ENCODE results near the gene DPF3. TPM values are rescaled to one million over a fixed set of nuclear protein-coding genes. Genes with fewer than 3 reads are reported as not detected.

DPF3 gene
- polyA plus RNA-seq, 1 donor: 3.5 TPM

DNA sequence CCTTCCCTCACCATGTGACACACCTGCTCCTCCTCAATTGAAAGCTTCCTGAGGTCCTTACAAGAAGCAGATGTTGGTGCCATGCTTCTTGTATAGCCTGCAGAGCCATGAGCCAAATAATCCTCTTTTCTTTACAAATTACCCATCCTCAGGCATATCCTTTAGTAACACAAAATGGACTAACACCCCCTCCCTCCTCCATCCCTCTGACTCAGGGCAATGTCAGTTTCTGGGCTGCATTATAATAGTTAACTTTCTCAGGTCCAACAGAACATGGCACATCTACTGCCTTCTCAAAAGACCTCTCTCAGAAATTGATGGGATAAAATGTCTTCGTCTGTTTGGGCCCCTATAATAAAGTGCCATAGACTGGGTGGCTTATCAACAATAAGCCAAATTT is 287.0 kb downstream of the DPF3 start:
- Histone ChIP-seq H3K27ac (ENCODE audit: low read length) (no peak overlapping the region), H3K4me3 (ENCODE audit: low read length) (no peak overlapping the region), H3K27me3 (ENCODE audit: control insufficient read depth, insufficient read depth, low read length) (peaks cover 6% of the 10 kb centered on the region), H3K36me3 (ENCODE audit: control insufficient read depth, insufficient read depth, low read length) (no peaks in the 10 kb centered on the region), H3K9me3 (ENCODE audit: control insufficient read depth, low read depth, low read length) (no peaks in the 10 kb centered on the region), H3K4me1 (ENCODE audit: control insufficient read depth, insufficient read depth, low read length) (no peaks in the 10 kb centered on the region)
- no peak for DNase-seq
- no CpG with 5 or more reads among the region's 1 CpG for WGBS (ENCODE audit: insufficient coverage, low lambda C conversion rate)

DNA sequence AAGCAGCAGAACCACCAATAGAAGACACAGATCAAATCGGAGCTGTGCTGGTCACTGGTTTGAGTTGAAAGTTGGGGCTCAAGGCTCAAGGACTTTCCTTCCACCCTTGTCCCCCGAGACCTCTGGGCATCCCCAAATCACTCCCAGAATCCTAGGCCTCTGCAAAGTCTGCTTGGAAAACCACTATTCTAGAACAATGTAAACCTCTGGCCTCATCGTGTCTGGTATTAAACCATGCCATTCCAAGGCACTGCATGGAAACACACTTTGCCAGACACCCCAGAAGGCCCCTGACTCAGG is 288.0 kb downstream of the DPF3 start:
- H3K9me3 ChIP-seq (ENCODE audit: control insufficient read depth, low read depth, low read length): no peaks in the 10 kb centered on the region
- H3K27ac ChIP-seq (ENCODE audit: low read length): no peak overlapping the region
- H3K4me1 ChIP-seq (ENCODE audit: control insufficient read depth, insufficient read depth, low read length): no peaks in the 10 kb centered on the region
- H3K4me3 ChIP-seq (ENCODE audit: low read length): no peak overlapping the region
- no peaks in the 10 kb centered on the region for H3K36me3 ChIP-seq (ENCODE audit: control insufficient read depth, insufficient read depth, low read length)
- WGBS (ENCODE audit: insufficient coverage, low lambda C conversion rate): no CpG with 5 or more reads among the region's 3 CpGs
- peaks cover 6% of the 10 kb centered on the region for H3K27me3 ChIP-seq (ENCODE audit: control insufficient read depth, insufficient read depth, low read length)
- DNase-seq: no peak

DNA sequence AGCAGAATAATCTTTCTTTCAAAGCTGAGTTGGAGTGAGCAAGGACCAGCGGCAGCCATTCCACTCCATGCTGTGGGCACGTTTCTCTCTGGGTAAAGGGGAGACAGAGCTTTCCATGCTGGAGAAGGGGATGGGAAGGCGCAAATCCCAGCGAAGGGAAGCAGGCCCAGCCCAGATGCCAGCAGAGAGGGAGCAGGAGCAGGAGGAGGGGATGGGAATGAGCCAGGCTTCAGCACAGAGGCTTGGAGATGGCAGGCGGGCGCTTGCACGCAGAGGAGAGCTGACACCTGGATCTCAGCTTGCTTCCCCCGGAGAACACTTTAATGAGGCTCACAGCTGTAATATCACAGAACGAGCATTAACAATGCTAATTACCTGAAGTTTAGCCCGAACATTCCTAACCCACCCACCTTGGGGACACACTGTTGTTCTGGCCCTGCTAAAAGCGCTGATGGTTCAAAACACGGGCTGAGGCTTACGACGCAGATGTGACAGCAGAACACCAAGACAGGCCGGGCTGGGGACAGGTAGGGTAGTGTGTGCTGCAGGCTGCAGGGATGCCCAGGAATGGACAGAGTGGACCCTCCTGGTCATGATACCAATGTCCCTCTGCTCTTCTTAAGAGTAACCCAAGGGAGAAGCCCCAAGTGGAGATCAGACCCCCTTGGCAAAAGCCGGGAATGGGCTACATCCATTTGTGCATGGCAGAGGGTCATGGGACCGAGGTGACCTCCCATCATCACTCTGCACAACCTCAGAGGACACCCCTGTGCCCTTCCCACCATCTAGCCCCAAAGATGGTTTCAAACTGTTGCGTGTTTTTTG is 288.6 kb downstream of the DPF3 start:
- H3K4me3 ChIP-seq (ENCODE audit: low read length): no peak overlapping the region
- no peaks in the 10 kb centered on the region for H3K4me1 ChIP-seq (ENCODE audit: control insufficient read depth, insufficient read depth, low read length)
- H3K27ac ChIP-seq (ENCODE audit: low read length): no peak overlapping the region
- H3K27me3 ChIP-seq (ENCODE audit: control insufficient read depth, insufficient read depth, low read length): peaks cover 6% of the 10 kb centered on the region
- DNase-seq: no peak
- no peaks in the 10 kb centered on the region for H3K9me3 ChIP-seq (ENCODE audit: control insufficient read depth, low read depth, low read length)
- no peaks in the 10 kb centered on the region for H3K36me3 ChIP-seq (ENCODE audit: control insufficient read depth, insufficient read depth, low read length)
- WGBS (ENCODE audit: insufficient coverage, low lambda C conversion rate): 80% methylated on average over 2 of the region's 18 CpGs

DNA sequence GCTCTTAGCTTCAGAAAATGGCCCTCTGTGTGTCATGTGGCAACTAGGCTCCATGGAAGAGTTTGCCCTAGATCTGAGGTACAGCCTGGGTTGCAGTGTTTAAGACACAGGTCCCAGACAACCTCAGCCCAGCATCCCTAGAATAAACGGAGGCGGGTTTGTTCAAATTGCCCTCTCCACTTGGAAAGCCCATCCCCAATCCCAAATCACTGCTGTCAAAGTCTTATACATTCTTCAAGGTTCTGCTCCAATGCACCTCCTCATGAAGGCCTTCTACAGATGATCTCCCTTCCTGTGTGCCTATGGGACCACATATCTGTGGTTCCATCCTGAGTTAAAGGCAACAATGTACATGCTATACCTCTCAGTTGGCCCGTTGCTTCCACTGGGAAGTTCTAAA is 289.8 kb downstream of the DPF3 start:
- no peak for DNase-seq
- WGBS (ENCODE audit: insufficient coverage, low lambda C conversion rate): no CpG with 5 or more reads among the region's 3 CpGs
- Histone ChIP-seq H3K36me3 (ENCODE audit: control insufficient read depth, insufficient read depth, low read length) (no peaks in the 10 kb centered on the region), H3K27me3 (ENCODE audit: control insufficient read depth, insufficient read depth, low read length) (peaks cover 6% of the 10 kb centered on the region), H3K4me3 (ENCODE audit: low read length) (no peak overlapping the region), H3K27ac (ENCODE audit: low read length) (no peak overlapping the region), H3K4me1 (ENCODE audit: control insufficient read depth, insufficient read depth, low read length) (no peaks in the 10 kb centered on the region), H3K9me3 (ENCODE audit: control insufficient read depth, low read depth, low read length) (no peaks in the 10 kb centered on the region)

DNA sequence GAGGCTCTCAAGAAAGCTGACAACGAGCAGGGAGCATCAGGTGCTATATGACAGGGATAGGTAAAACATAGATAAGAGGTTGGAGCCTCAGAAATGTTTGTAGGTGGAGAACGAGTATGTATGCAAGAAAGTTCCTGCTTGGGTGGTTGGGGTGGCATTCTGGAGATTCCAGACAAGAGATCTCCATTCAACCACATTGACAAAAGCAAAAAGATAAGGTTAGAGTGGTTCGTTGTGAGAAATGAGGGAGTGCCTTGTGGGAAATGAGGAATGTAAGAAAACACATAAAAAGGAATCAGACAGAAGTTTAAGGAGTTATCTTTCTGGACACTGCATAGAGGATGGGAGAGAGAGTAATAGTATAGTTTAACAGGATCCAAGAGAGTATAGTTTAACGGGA is 290.3 kb downstream of the DPF3 start:
- Histone ChIP-seq H3K27me3 (ENCODE audit: control insufficient read depth, insufficient read depth, low read length) (peaks cover 4% of the 10 kb centered on the region), H3K4me1 (ENCODE audit: control insufficient read depth, insufficient read depth, low read length) (no peaks in the 10 kb centered on the region), H3K36me3 (ENCODE audit: control insufficient read depth, insufficient read depth, low read length) (no peaks in the 10 kb centered on the region), H3K9me3 (ENCODE audit: control insufficient read depth, low read depth, low read length) (no peaks in the 10 kb centered on the region), H3K4me3 (ENCODE audit: low read length) (no peak overlapping the region), H3K27ac (ENCODE audit: low read length) (no peak overlapping the region)
- no peak for DNase-seq
- 100% methylated on average over 1 of the region's 4 CpGs for WGBS (ENCODE audit: insufficient coverage, low lambda C conversion rate)

DNA sequence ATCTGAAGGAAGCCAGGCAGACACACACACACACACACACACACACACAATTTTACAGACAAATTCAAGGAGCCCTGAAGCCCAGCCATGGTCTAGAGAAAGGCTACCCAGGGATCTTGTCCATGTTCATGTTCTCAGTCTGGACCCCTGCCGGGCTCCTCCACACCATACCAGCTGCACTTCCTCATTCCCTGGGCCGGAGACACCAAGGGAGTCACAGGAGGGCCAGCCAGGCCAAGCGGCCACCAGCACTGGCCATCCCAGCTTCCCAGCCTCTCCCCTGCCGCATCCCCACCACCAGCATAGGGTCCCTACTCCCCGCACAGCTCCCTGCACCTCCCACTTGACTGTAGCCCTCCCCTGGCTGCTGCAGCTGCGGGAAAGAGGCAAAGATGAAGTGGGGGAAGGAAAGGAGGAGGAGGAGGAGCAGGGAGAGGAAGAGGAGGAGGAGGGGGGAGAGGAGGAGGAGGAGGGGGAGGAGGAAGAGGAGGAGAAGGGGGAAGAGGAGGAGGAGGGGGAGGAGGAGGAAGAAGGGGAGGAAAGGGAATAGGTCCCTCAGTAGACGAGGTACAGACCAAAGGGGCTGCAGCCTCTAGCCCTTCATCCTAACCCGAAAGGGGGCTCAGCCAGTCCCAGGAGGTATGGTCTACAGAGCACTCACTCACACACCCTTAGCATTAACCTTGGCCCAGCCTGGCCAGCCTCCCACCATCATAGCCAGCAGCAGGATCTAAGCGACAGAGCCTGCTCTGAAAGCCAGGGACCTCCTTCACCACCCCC is 293.2 kb downstream of the DPF3 start:
- no peaks in the 10 kb centered on the region for H3K4me1 ChIP-seq (ENCODE audit: control insufficient read depth, insufficient read depth, low read length)
- H3K36me3 ChIP-seq (ENCODE audit: control insufficient read depth, insufficient read depth, low read length): no peaks in the 10 kb centered on the region
- H3K27ac ChIP-seq (ENCODE audit: low read length): no peak overlapping the region
- no CpG with 5 or more reads among the region's 9 CpGs for WGBS (ENCODE audit: insufficient coverage, low lambda C conversion rate)
- H3K9me3 ChIP-seq (ENCODE audit: control insufficient read depth, low read depth, low read length): no peaks in the 10 kb centered on the region
- DNase-seq: no peak
- H3K27me3 ChIP-seq (ENCODE audit: control insufficient read depth, insufficient read depth, low read length): peaks cover 9% of the 10 kb centered on the region
- H3K4me3 ChIP-seq (ENCODE audit: low read length): no peak overlapping the region

GRCh38 chr14:72599579-72600470 is 294.1 kb downstream of the DPF3 start:
- WGBS (ENCODE audit: insufficient coverage, low lambda C conversion rate): no CpG with 5 or more reads among the region's 16 CpGs
- no peak overlapping the region for H3K27ac ChIP-seq (ENCODE audit: low read length)
- no peak for DNase-seq
- no peaks in the 10 kb centered on the region for H3K4me1 ChIP-seq (ENCODE audit: control insufficient read depth, insufficient read depth, low read length)
- H3K36me3 ChIP-seq (ENCODE audit: control insufficient read depth, insufficient read depth, low read length): no peaks in the 10 kb centered on the region
- no peak overlapping the region for H3K4me3 ChIP-seq (ENCODE audit: low read length)
- H3K9me3 ChIP-seq (ENCODE audit: control insufficient read depth, low read depth, low read length): no peaks in the 10 kb centered on the region
- peaks cover 6% of the 10 kb centered on the region for H3K27me3 ChIP-seq (ENCODE audit: control insufficient read depth, insufficient read depth, low read length)

DNA sequence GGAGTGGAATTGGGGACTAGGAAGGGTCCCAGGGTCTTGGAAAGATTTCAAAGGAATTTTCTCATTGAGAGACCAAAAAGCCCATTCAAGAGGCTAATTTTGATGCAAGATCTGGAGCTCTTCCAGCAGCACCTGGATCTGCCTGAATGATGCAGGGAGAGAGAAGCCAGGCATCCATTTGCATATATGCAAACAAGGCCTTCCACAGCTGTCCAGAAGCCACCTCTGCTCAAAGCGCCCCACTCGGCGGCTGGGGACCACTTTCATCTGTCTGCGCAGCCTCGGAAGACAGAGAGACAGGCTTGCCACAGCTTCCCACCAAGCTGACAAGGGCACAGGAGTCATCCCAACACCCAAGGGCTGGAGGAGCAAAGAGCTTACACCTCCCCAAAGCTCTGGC is 295.6 kb downstream of the DPF3 start:
- no peaks in the 10 kb centered on the region for H3K4me1 ChIP-seq (ENCODE audit: control insufficient read depth, insufficient read depth, low read length)
- peaks cover 6% of the 10 kb centered on the region for H3K27me3 ChIP-seq (ENCODE audit: control insufficient read depth, insufficient read depth, low read length)
- no peak overlapping the region for H3K27ac ChIP-seq (ENCODE audit: low read length)
- DNase-seq: no peak
- no peak overlapping the region for H3K4me3 ChIP-seq (ENCODE audit: low read length)
- no CpG with 5 or more reads among the region's 5 CpGs for WGBS (ENCODE audit: insufficient coverage, low lambda C conversion rate)
- H3K36me3 ChIP-seq (ENCODE audit: control insufficient read depth, insufficient read depth, low read length): no peaks in the 10 kb centered on the region
- no peaks in the 10 kb centered on the region for H3K9me3 ChIP-seq (ENCODE audit: control insufficient read depth, low read depth, low read length)

DNA sequence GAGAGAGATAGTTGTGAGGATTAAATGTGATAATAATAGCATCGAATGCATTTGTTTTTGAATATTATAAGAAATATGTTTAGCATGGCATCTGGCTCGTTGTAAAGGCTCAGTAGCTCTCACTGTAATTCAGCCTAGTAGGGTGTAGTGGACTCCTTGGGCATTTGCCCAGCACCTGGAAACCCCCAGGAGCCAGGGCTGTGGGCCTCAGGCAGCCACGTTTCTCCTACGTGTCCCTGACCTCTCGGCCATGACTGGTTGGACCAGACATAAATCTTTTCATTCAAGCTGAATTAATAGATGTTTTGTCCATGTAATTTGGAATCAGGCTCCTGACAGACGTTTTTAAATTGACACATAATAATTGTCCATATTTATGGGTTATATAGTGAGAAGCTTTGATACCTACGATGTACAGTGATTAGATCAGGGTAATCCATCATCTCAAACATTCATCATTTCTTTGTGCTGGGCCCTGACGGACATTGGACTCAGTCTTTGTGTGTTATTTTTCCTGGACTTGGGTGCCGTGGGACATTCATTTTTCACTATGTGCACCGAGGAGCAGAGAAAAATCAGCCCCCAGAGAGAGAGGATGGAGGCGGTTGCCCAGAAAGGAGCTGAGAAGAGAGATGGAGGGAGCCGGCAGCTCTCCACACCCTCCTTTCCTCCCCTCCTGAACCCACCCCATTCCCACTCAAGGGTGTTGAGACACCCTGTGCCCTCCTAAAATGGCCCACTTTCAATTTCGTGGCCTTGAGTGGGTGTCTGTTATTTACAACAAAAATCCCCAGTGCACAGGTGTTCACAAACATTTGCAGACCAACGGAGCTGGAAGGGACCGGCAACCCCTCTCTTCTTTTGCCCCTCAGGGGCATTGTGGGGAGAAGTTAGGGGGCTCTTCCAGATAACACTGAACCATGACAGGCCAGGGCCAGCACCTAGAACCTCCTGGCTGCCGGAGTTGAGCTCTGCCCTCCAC is 296.4 kb downstream of the DPF3 start:
- H3K27ac ChIP-seq (ENCODE audit: low read length): no peak overlapping the region
- H3K4me3 ChIP-seq (ENCODE audit: low read length): no peak overlapping the region
- no peak for DNase-seq
- H3K27me3 ChIP-seq (ENCODE audit: control insufficient read depth, insufficient read depth, low read length): peaks cover 6% of the 10 kb centered on the region
- H3K4me1 ChIP-seq (ENCODE audit: control insufficient read depth, insufficient read depth, low read length): no peaks in the 10 kb centered on the region
- H3K9me3 ChIP-seq (ENCODE audit: control insufficient read depth, low read depth, low read length): no peaks in the 10 kb centered on the region
- H3K36me3 ChIP-seq (ENCODE audit: control insufficient read depth, insufficient read depth, low read length): no peaks in the 10 kb centered on the region
- WGBS (ENCODE audit: insufficient coverage, low lambda C conversion rate): 55% methylated on average over 2 of the region's 16 CpGs
